ENCODE results near the gene USP25. TPM values are rescaled to one million over a fixed set of nuclear protein-coding genes. Genes with fewer than 3 reads are reported as not detected.

Gene USP25
- total RNA-seq, 1 experiment from 2014 or later, result 26.1 TPM

DNA sequence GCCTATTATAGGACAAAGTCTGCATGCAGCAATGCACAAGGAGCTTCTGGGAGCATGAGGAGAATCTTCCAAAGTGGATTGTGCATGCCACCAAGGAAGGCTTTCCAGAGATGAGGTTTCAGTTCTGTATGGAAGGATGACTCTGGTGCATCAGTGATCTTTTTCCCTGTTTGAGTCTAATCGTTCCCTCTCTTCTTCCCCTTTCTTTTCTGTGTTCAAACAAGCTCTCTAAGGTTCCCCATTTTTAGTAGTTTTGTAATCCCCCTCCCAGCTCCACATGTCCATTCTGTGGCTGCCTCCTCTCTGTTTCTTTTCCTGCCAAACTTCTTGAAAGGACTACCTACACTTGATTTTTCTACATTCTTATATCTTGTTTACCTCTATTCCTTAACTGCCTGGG, 43.3 kb upstream of the USP25 start:
- ChIA-PET CTCF (no interaction called here), POLR2A (no interaction called here)
- Histone ChIP-seq H3K4me3 (ENCODE audit: low read depth in 2 of 2, low read length in 2 of 2) (no peak overlapping the region), H3K9me3 (ENCODE audit: control insufficient read depth, insufficient read depth, low read depth, low read length) (no peaks in the 10 kb centered on the region), H3K27me3 (ENCODE audit: control insufficient read depth, insufficient read depth, low read length) (no peaks in the 10 kb centered on the region), H3K36me3 (ENCODE audit: control insufficient read depth, insufficient read depth, low read length) (no peaks in the 10 kb centered on the region), H3K4me1 (ENCODE audit: control insufficient read depth, insufficient read depth, low read length) (no peaks in the 10 kb centered on the region), H3K27ac (ENCODE audit: low read length) (no peak overlapping the region)
- ATAC-seq (no peak), DNase-seq (ENCODE audit: low read depth, low spot score) (no peak)
- intact Hi-C loops (cut with micrococcal nuclease; ENCODE audit: unreplicated experiment), result no loop called here
- in situ Hi-C loops (cut with HindIII; ENCODE audit: low pct_unique_long_range_greater_than_20kb, low sequenced_read_pairs), result no loop called here
- TF ChIP-seq, protein P1, sequence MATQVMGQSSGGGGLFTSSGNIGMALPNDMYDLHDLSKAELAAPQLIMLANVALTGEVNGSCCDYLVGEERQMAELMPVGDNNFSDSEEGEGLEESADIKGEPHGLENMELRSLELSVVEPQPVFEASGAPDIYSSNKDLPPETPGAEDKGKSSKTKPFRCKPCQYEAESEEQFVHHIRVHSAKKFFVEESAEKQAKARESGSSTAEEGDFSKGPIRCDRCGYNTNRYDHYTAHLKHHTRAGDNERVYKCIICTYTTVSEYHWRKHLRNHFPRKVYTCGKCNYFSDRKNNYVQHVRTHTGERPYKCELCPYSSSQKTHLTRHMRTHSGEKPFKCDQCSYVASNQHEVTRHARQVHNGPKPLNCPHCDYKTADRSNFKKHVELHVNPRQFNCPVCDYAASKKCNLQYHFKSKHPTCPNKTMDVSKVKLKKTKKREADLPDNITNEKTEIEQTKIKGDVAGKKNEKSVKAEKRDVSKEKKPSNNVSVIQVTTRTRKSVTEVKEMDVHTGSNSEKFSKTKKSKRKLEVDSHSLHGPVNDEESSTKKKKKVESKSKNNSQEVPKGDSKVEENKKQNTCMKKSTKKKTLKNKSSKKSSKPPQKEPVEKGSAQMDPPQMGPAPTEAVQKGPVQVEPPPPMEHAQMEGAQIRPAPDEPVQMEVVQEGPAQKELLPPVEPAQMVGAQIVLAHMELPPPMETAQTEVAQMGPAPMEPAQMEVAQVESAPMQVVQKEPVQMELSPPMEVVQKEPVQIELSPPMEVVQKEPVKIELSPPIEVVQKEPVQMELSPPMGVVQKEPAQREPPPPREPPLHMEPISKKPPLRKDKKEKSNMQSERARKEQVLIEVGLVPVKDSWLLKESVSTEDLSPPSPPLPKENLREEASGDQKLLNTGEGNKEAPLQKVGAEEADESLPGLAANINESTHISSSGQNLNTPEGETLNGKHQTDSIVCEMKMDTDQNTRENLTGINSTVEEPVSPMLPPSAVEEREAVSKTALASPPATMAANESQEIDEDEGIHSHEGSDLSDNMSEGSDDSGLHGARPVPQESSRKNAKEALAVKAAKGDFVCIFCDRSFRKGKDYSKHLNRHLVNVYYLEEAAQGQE (IDR thresholded peaks at IDR 0.05; ENCODE audit: insufficient read depth in 1 of 2, low read depth in 2 of 2, low read length in 1 of 2), result no peak
- TF ChIP-seq SIN3A (IDR thresholded peaks at IDR 0.05; ENCODE audit: borderline replicate concordance, insufficient read depth, low read depth, low read length) (no peak), TCF7L2 (IDR thresholded peaks at IDR 0.05; ENCODE audit: low read depth, low read length) (no peak), CTCF (IDR thresholded peaks at IDR 0.05) (no peak), POLR2AphosphoS5 (IDR thresholded peaks at IDR 0.05; ENCODE audit: low read depth, low read length) (no peak)
- no TSS peak for BruUV-seq (replicated peaks)

- ChIA-PET POLR2A (no interaction called here), CTCF (no interaction called here)
- H3K27ac ChIP-seq (ENCODE audit: low read length), result no peak overlapping the region
- intact Hi-C loops (cut with micrococcal nuclease; ENCODE audit: unreplicated experiment) (no loop called here), in situ Hi-C loops (cut with HindIII; ENCODE audit: low pct_unique_long_range_greater_than_20kb, low sequenced_read_pairs) (no loop called here)
- no peak for TF ChIP-seq SIN3A (IDR thresholded peaks at IDR 0.05; ENCODE audit: borderline replicate concordance, insufficient read depth, low read depth, low read length)
- TF ChIP-seq CTCF (IDR thresholded peaks at IDR 0.05), result no peak
- TF ChIP-seq POLR2AphosphoS5 (IDR thresholded peaks at IDR 0.05; ENCODE audit: low read depth, low read length), result no peak
- TF ChIP-seq, protein P1 (IDR thresholded peaks at IDR 0.05; ENCODE audit: insufficient read depth in 1 of 2, low read depth in 2 of 2, low read length in 1 of 2), result no peak
- TF ChIP-seq TCF7L2 (IDR thresholded peaks at IDR 0.05; ENCODE audit: low read depth, low read length), result no peak
- DNase-seq (ENCODE audit: low read depth, low spot score) (no peak), ATAC-seq (no peak)
- no peaks in the 10 kb centered on the region for H3K9me3 ChIP-seq (ENCODE audit: control insufficient read depth, insufficient read depth, low read depth, low read length)
- H3K4me3 ChIP-seq (ENCODE audit: low read depth in 2 of 2, low read length in 2 of 2), result no peak overlapping the region
- no TSS peak for BruUV-seq (replicated peaks)
- no peaks in the 10 kb centered on the region for H3K36me3 ChIP-seq (ENCODE audit: control insufficient read depth, insufficient read depth, low read length)
- no peaks in the 10 kb centered on the region for H3K27me3 ChIP-seq (ENCODE audit: control insufficient read depth, insufficient read depth, low read length)
- no peaks in the 10 kb centered on the region for H3K4me1 ChIP-seq (ENCODE audit: control insufficient read depth, insufficient read depth, low read length)
Measured at GRCh38 chr21:15687208-15687607, 42.6 kb upstream of the USP25 start.

Measured in Panc1 (cell line).